CD8-positive, alpha-beta memory T cell (primary cell): ENCODE results near the gene ZNF142. TPM values are rescaled to one million over a fixed set of nuclear protein-coding genes. Genes with fewer than 3 reads are reported as not detected.
A peak's percentile ranks its signal among the peaks of the same experiment; 100 is the strongest.
"Not testable (repeated sequence)": the region's sequence is repeated elsewhere in the genome, so short reads cannot be mapped to it uniquely, and the experiment has no call there.

Experiments
- CTCF ChIA-PET: fragments of 350-600 bp; sonication (Branson Sonifier 250); formaldehyde crosslinking; loops from one replicate; lab custom pipeline; 2021; ENCODE audit warnings: antibody characterized with exemption; lab: Charles Lee
- POLR2A ChIA-PET: fragments of 350-600 bp; sonication (Branson Sonifier 250); formaldehyde crosslinking; loops from one replicate; lab custom pipeline; 2021; ENCODE audit warnings: antibody characterized with exemption; lab: Charles Lee
- DNase-seq, 5 donors: peaks; one replicate each; pipeline versions ENCODE4 v3.0.0 to v3.0.0-alpha.2; 2020 to 2022; ENCODE audit warnings: mixed read lengths in 1 of 5
- H3K27ac ChIP-seq: one replicate; pipeline ENCODE4 v1.7.0; 2013; ENCODE audit warnings: low read depth, mild to moderate bottlenecking, low read length, moderate library complexity
- H3K27me3 ChIP-seq: 2 replicates; pipeline ENCODE4 v1.7.0; 2013; ENCODE audit warnings: low read length, mild to moderate bottlenecking; ENCODE audit not compliant: insufficient read depth, poor library complexity, severe bottlenecking
- H3K36me3 ChIP-seq: 2 replicates; pipeline ENCODE4 v1.7.0; 2013; ENCODE audit warnings: mild to moderate bottlenecking, low read length, moderate library complexity; ENCODE audit not compliant: insufficient read depth
- H3K4me1 ChIP-seq: 2 replicates; pipeline ENCODE4 v1.7.0; 2013; ENCODE audit warnings: mild to moderate bottlenecking, low read length, moderate library complexity; ENCODE audit not compliant: insufficient read depth
- H3K4me3 ChIP-seq: 2 replicates; pipeline ENCODE4 v1.7.0; 2013; ENCODE audit warnings: mild to moderate bottlenecking, low read length
- H3K9me3 ChIP-seq: 2 replicates; pipeline ENCODE4 v1.7.0; 2013; ENCODE audit warnings: mild to moderate bottlenecking, low read length
- H3K27ac Mint-ChIP-seq, 8 donors: one replicate each; pipeline ENCODE4 v1.8.0; 2020 to 2021; ENCODE audit warnings: mixed read lengths in 8 of 8, mild to moderate bottlenecking in 6 of 8, inconsistent platforms in 3 of 8, moderate library complexity in 3 of 8
- H3K27me3 Mint-ChIP-seq, 2 donors: one replicate each; pipeline ENCODE4 v1.8.0; 2020 to 2021; ENCODE audit warnings: mixed read lengths in 2 of 2, mild to moderate bottlenecking in 1 of 2, moderate library complexity in 1 of 2
- H3K36me3 Mint-ChIP-seq, 3 donors: one replicate each; pipeline ENCODE4 v1.8.0; 2020 to 2021; ENCODE audit warnings: mixed read lengths in 3 of 3, inconsistent platforms in 1 of 3, mild to moderate bottlenecking in 1 of 3
- H3K4me1 Mint-ChIP-seq, 3 donors: one replicate each; pipeline ENCODE4 v1.8.0; 2020 to 2021; ENCODE audit warnings: mixed read lengths in 3 of 3, inconsistent platforms in 1 of 3, mild to moderate bottlenecking in 1 of 3
- H3K4me3 Mint-ChIP-seq, 7 donors: one replicate each; pipeline ENCODE4 v1.8.0; 2020 to 2021; ENCODE audit warnings: mixed read lengths in 7 of 7, mild to moderate bottlenecking in 6 of 7, moderate library complexity in 4 of 7, inconsistent platforms in 2 of 7
- H3K9me3 Mint-ChIP-seq, 5 donors: one replicate each; pipeline ENCODE4 v1.8.0; 2020 to 2022; ENCODE audit warnings: mixed read lengths in 5 of 5, mild to moderate bottlenecking in 3 of 5, moderate library complexity in 2 of 5, inconsistent platforms in 1 of 5
- polyA plus RNA-seq: library from polyadenylated mRNA; unstranded; fragments of 300-500 nt; fragmentation: Illumina TruSeq; gene quantifications from one replicate; pipeline ENCODE4 v1.2.3, GENCODE V29; 2021
- total RNA-seq, 2 experiments: library from RNA; stranded (reverse); gene quantifications; one replicate each; pipeline ENCODE4 v1.2.3, GENCODE V29; 2021

ZNF142 gene
- total and polyA plus RNA-seq, 3 experiments from 2014 or later: 19.7 to 64.0 (median 60.4) TPM

DNA sequence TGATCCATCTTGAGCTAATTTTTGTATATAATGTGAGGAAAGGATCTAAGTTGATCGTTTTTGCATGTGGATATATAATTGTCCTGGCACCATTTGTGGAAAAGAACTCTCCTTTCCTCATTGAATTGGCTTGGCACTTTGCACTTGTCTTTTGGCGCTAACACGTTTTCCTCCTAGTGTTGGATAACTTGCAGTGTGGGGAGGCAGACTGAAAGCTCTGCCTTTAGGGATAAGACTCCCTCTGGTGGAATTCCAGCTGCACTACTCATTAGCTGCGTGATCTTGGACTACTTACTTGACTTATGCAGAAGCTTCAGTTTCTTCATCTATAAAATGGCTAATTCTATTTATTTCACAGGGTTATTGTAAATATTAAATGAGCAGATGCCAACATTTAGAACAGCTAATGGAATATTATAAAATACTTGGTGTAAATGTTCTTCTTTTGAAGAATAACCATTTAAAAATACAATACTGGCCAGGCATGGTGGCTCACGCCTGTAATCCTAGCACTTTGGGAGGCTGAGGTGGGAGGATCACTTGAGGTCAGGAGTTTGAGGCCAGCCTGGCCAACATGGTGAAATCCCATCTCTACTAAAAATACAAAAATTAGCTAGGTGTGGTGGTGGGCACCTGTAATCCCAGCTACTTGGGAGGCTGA lies 28.1 kb upstream of the ZNF142 start:
- POLR2A ChIA-PET, H3K27ac ChIP-seq, H3K9me3 ChIP-seq, H3K27me3 Mint-ChIP-seq, H3K27ac Mint-ChIP-seq, H3K4me3 Mint-ChIP-seq, H3K4me1 ChIP-seq, H3K4me3 ChIP-seq, H3K4me1 Mint-ChIP-seq, H3K27me3 ChIP-seq, H3K36me3 ChIP-seq, H3K9me3 Mint-ChIP-seq: not testable (repeated sequence)
- CTCF ChIA-PET: interaction anchor here (0.9 to 1.9 kb wide), 4 partner anchors 12 to 29 kb away, joined by 3 to 16 read pairs (median 4); partner anchors contain the start of genes BCS1L and ZNF142
- H3K36me3 Mint-ChIP-seq: peaks cover 7 to 44% (median 14%) of the 10 kb centered on the region in 3 donors
- peak in 2 of 5 donors; percentile 7 to 18 for DNase-seq

DNA sequence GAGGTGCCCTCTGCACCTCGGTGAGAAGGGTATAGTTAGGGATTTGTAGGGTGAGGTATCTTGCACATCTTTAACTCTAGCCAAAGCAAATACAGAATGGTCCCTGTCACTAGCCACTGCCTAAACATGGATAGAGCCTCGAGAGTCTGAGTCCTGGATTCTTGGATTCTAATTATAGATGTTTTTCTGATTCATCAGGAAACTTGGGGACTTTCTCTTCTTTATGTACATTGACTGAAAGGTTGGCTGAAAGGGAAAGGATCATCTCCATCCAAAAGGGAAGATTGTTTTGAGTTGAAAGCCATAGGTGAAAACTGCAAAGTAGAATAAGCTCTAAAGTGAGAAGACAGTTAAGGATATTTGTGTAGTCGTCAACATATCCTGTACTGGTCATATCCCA lies 20.6 kb upstream of the ZNF142 start:
- no peak overlapping the region for H3K27ac ChIP-seq
- DNase-seq: no peak
- Mint-ChIP-seq H3K27me3 (no peaks in the 10 kb centered on the region), H3K4me1 (no peaks in the 10 kb centered on the region), H3K27ac (no peak overlapping the region), H3K4me3 (no peak overlapping the region), H3K9me3 (no peaks in the 10 kb centered on the region), H3K36me3 (peaks cover 0 to 39% (median 6%) of the 10 kb centered on the region in 3 donors)
- H3K4me3 ChIP-seq: no peak overlapping the region
- CTCF ChIA-PET: no interaction called here
- H3K36me3 ChIP-seq: no peaks in the 10 kb centered on the region
- H3K27me3 ChIP-seq: no peaks in the 10 kb centered on the region
- no peaks in the 10 kb centered on the region for H3K4me1 ChIP-seq
- no peaks in the 10 kb centered on the region for H3K9me3 ChIP-seq
- POLR2A ChIA-PET: no interaction called here

DNA sequence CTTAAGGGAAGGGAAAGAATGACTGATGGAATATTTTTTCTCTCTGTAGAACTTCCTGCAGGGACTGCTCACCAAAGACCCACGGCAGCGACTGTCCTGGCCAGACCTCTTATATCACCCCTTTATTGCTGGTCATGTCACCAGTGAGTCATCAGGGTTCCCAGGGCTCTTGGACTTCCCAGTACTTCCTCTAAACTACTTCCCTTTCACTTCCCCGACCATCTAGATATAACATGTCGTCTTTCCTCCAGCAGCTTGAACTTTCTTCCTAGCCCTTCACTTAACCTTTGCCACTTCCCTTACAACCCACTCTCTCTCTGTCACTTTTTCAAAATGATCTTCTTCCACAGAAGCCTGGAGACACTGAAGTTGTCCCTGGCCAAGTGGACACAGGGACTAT lies 19.7 kb upstream of the ZNF142 start:
- H3K36me3 Mint-ChIP-seq: peaks cover 0 to 38% (median 6%) of the 10 kb centered on the region in 3 donors
- H3K4me1 Mint-ChIP-seq: no peaks in the 10 kb centered on the region
- no peaks in the 10 kb centered on the region for H3K27me3 ChIP-seq
- H3K9me3 ChIP-seq: no peaks in the 10 kb centered on the region
- no peak overlapping the region for H3K4me3 ChIP-seq
- peak overlapping the region in 1 of 7 donors; percentile 29 for H3K4me3 Mint-ChIP-seq
- no peaks in the 10 kb centered on the region for H3K9me3 Mint-ChIP-seq
- POLR2A ChIA-PET: no interaction called here
- DNase-seq: no peak
- H3K27me3 Mint-ChIP-seq: no peaks in the 10 kb centered on the region
- H3K4me1 ChIP-seq: no peaks in the 10 kb centered on the region
- H3K27ac ChIP-seq: no peak overlapping the region
- no peaks in the 10 kb centered on the region for H3K36me3 ChIP-seq
- CTCF ChIA-PET: no interaction called here
- H3K27ac Mint-ChIP-seq: peak overlapping the region in 1 of 8 donors; percentile 47

DNA sequence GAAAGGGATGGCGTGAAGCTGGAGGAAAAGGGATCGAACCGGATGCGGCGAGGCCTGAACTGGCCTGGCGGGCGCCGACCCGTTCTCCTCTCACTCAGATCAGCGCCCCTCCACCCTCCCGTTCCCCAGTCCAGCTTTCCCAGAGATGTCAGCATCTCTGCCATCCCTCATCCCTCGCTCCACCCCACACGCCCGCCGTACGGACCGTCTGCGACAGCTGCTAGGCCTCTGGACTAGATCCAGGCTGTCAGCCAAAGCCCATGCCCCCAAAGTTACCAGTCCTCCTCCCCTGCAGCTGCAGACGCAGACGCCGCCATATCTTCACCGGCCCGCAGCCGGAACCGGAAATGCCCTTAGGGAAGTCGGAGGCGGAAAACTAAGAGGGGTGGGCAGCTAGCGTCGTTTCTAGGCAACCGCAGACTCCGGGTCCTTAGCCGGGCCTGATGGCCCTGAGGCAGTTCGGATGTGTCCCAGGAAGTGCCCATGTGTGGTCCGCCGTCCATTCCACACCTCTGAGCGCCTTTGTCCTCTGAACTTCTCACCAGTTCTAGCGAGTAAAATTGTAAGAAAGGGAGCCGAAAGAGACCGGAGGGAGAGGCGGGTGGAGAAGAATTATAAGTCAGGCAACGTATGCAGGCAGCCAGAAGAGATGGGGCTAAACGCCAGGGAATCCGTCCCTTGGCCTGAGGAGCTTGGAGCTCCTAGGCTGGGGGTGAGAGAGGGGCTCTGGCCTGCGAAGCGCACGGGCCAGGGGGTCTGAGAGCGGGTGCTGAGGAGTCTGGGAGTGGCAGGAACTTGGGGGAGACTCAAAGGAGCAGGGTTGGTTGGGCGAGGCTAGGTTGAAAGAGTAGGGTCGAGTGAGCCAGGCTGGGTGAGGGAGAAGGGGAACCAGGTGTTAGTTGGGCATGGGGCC lies 12.5 kb upstream of the ZNF142 start, which contains the start of the genes RNF25 and STK36:
Gene RNF25, minus strand, starts transcription at position 349 of the 913 bp plus-strand sequence. Its CDS starts 32 bp downstream, at position 317.
Gene STK36, plus strand, starts transcription at position 433 of the 913 bp plus-strand sequence. CDS start 744 bp downstream, outside the sequence.
- peak; percentile 69 to 89 (median 78) for DNase-seq
- CTCF ChIA-PET: interaction anchor here (1.0 to 3.0 kb wide), 5 partner anchors 13 to 731 kb away, joined by 3 to 34 read pairs (median 5); partner anchors contain the start of genes BCS1L, TTLL4 and ZNF142

DNA sequence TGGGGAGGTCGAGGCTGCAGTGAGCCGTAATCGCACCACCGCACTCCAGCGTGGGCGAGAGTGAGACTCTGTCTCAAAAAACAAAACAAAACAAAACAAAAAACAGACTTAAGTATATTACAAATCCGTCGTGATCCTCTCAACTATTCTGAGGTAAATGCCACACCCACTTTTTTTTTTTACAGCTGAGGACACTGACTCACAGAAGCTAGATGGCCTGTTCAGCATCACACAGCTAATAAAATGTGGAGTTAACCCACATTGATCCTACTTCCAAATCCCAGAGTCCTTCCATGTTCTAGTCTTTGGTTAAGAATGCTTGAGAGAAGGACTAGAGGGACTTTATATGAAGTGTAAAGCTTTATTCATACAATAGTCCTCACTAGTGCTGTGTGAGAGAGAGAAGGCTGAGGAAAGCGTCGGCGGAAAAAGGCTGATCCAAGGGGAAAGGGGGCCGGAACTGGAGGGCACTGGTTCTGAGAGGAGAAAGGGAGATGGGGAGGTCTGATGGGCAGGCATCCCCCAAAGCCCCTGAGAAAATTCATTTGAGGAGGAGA lies 11.8 kb upstream of the ZNF142 start:
- Mint-ChIP-seq H3K27me3 (no peaks in the 10 kb centered on the region), H3K4me3 (peak overlapping the region; percentile 89 to 100 (median 98)), H3K4me1 (peaks cover 21 to 35% (median 23%) of the 10 kb centered on the region in 3 donors), H3K36me3 (peaks cover 0 to 46% (median 9%) of the 10 kb centered on the region in 3 donors), H3K27ac (peak overlapping the region; percentile 85 to 99 (median 98)), H3K9me3 (no peaks in the 10 kb centered on the region)
- DNase-seq: no peak
- ChIA-PET POLR2A (interaction anchor here (3.5 kb wide), 1 partner anchor 12 kb away, joined by 39 read pairs; the partner anchor contains the start of genes BCS1L and ZNF142), CTCF (interaction anchor here (1.3 to 3.0 kb wide), 4 partner anchors 12 to 176 kb away, joined by 3 to 34 read pairs (median 10); partner anchors contain the start of genes BCS1L, TTLL4 and ZNF142)
- Histone ChIP-seq H3K27ac (peak overlapping the region; percentile 82), H3K9me3 (no peaks in the 10 kb centered on the region), H3K36me3 (peaks cover 19% of the 10 kb centered on the region), H3K4me1 (peaks cover 17% of the 10 kb centered on the region), H3K4me3 (peak overlapping the region; percentile 97), H3K27me3 (no peaks in the 10 kb centered on the region)

More for the DNA sequence above, 12.5 kb upstream of the ZNF142 start, which contains the start of the genes RNF25 and STK36:
- peaks cover 17% of the 10 kb centered on the region for H3K4me1 ChIP-seq
- no peaks in the 10 kb centered on the region for H3K27me3 Mint-ChIP-seq
- no peaks in the 10 kb centered on the region for H3K9me3 ChIP-seq
- H3K27ac ChIP-seq: peak within 1 kb of the TSS; percentile 82
- H3K27ac Mint-ChIP-seq: peak within 1 kb of the TSS; percentile 85 to 99 (median 98)
- H3K36me3 Mint-ChIP-seq: peaks cover 0 to 43% (median 6%) of the 10 kb centered on the region in 3 donors
- peaks cover 21 to 35% (median 23%) of the 10 kb centered on the region in 3 donors for H3K4me1 Mint-ChIP-seq
- POLR2A ChIA-PET: interaction anchor here (0.7 to 3.5 kb wide), 3 partner anchors 13 to 265 kb away, joined by 3 to 39 read pairs (median 3); partner anchors contain the start of genes BCS1L, TTLL4 and ZNF142
- no peaks in the 10 kb centered on the region for H3K9me3 Mint-ChIP-seq
- peaks cover 13% of the 10 kb centered on the region for H3K36me3 ChIP-seq
- H3K27me3 ChIP-seq: no peaks in the 10 kb centered on the region
- H3K4me3 ChIP-seq: peak within 1 kb of the TSS; percentile 97
- H3K4me3 Mint-ChIP-seq: peak within 1 kb of the TSS; percentile 89 to 100 (median 98)

DNA sequence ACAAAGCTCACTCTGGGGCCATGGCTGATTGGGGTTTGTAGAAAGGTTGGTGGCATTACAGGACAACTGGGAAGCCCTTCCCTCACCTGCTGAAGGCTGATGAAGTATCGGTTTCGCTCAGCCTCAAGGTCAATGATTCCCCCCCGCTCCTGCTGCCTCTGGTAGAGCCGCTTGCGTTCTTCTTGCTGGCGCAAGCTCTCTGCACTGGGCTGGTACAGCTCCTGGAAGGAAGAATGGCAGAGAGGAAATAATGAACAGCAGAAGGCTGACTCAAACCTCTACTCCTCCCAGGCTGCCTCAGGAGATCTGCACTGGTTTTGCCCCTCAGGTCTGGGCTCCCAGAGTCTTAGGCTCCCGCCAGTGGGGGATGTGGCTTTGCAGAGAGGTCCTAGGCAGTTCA lies 5.2 kb upstream of the ZNF142 start:
- DNase-seq: no peak
- peak overlapping the region in 1 of 8 donors; percentile 23 for H3K27ac Mint-ChIP-seq
- H3K27me3 Mint-ChIP-seq: no peaks in the 10 kb centered on the region
- Histone ChIP-seq H3K4me1 (peaks cover 9% of the 10 kb centered on the region), H3K36me3 (peaks cover 48% of the 10 kb centered on the region), H3K4me3 (no peak overlapping the region), H3K27me3 (no peaks in the 10 kb centered on the region), H3K27ac (no peak overlapping the region), H3K9me3 (no peaks in the 10 kb centered on the region)
- peaks cover 0 to 72% (median 27%) of the 10 kb centered on the region in 3 donors for H3K36me3 Mint-ChIP-seq
- ChIA-PET POLR2A (no interaction called here), CTCF (no interaction called here)
- peak overlapping the region in 1 of 7 donors; percentile 27 for H3K4me3 Mint-ChIP-seq
- peaks cover 8 to 17% (median 9%) of the 10 kb centered on the region in 3 donors for H3K4me1 Mint-ChIP-seq
- no peaks in the 10 kb centered on the region for H3K9me3 Mint-ChIP-seq

DNA sequence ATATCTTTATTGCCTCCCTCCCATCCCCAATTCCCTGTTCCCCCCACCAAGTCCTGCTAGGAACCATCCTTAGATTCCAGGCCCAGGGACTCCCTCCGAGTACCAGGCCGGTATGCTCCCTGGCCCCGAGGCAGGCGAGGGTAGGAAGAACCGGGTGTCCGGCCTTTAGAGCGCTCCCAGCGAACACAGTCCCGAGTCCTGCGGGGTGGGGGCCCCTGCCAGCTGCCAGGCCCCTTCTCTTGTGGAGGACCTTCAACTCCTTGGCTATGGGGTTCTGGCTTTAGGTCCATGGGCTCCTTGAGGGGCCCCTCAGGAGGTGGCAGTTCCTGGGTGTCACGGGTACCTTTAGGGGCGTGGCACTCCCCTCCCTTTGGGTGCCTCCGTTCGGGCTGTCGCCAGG lies 4.5 kb upstream of the ZNF142 start:
- Mint-ChIP-seq H3K4me3 (no peak overlapping the region), H3K36me3 (peaks cover 0 to 75% (median 27%) of the 10 kb centered on the region in 3 donors), H3K9me3 (no peaks in the 10 kb centered on the region), H3K27me3 (no peaks in the 10 kb centered on the region), H3K27ac (no peak overlapping the region), H3K4me1 (peaks cover 12 to 18% (median 17%) of the 10 kb centered on the region in 3 donors)
- H3K4me1 ChIP-seq: peaks cover 9% of the 10 kb centered on the region
- ChIA-PET CTCF (no interaction called here), POLR2A (no interaction called here)
- DNase-seq: no peak
- H3K27ac ChIP-seq: no peak overlapping the region
- H3K4me3 ChIP-seq: no peak overlapping the region
- H3K36me3 ChIP-seq: peaks cover 48% of the 10 kb centered on the region
- H3K9me3 ChIP-seq: no peaks in the 10 kb centered on the region
- no peaks in the 10 kb centered on the region for H3K27me3 ChIP-seq
